Stimulated activated CD8-positive, alpha-beta memory T cell treated with anti-CD3 and anti-CD28 coated beads, Interleukin-15, amount 100 ng/mL, for 1 hour (primary cell): ENCODE measurements around the gene CROCC.

ENCODE experiments used
- DNase-seq: peaks from one replicate; pipeline ENCODE4 v3.0.0-alpha.2; 2020; ENCODE audit warnings: low read depth

The CROCC gene

DNA sequence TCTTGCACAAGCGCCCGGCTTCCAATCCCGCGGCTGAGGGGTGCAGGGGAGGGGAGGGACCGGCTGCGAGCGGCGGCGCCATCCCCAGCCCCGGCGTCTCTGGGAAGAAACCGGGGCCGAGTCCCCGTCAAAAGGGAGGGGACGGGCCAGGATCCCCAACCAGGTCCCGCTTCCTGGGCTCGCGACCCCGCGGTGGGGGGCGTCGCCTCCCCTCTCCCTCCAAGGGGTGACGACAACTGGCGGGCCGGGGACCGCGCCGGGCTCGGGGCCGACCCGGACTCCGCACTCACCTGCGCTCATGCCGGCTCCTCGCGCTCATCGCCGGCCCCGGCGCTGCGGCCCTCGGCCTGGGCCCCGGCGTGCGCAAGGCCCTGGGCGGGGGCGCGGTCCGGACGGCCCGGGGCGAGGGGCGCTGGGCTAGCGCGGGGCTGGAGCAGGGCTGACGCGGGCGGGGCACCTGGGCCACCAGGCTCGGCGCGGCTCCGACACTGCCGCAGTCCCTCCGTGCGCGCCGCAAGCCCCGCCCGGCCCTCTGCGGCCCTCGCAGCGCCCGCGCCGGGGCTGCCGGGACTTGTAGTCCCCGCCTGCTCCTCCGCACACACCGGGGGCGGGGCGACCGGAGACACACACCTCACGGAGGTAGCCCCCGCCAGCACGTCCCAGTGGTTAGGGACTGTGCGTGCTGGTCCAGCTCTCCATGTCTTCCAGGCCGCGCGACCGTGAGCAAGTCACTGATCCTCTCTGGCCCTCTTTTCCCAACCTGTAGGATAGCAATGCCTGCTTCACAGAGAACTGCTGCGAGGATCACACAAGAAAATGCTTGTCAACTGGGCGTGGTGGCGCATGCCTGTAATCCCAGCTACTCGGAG lies 89.9 kb downstream of the CROCC start, which contains the start of gene ATP13A2:
Gene ATP13A2, minus strand, starts transcription at position 490 of the 869 bp plus-strand sequence. Its CDS starts 190 bp downstream, at position 300.
- peak; percentile 59 for DNase-seq

DNA sequence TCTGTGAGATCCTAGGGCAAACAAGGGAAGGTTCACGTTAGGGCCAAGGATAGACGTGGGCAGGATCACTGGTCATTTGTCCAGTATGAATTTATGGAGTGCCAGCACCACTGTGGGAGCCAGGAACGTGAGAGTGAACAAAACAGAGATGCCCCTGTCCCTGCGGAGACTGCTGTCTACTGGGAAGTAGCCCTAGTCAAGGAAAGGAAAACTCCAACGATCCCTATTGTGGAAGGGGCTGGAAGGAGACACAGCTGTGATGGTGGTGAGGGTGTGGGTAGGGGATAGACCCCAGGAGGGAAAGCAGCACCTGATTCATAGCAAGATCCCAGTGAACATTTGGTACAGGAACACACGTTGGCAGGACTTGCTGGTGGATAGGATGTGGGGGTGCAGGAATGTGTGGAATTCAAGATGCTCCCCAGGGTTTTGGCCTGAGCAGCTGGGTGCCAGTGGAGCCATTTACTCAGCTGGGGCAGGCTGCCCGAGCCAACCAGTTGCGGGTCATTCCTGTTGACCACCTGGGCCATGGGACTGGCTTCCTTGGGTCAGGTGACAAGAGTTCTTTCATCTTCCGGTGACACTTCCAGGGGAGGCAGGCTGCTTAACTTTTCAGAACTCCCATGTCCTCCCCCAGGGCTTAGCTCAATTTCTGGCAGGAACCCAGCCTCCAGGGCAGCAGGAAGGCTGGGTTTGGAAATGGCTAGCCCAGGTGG lies 91.2 kb downstream of the CROCC start:
- no peak for DNase-seq

DNA sequence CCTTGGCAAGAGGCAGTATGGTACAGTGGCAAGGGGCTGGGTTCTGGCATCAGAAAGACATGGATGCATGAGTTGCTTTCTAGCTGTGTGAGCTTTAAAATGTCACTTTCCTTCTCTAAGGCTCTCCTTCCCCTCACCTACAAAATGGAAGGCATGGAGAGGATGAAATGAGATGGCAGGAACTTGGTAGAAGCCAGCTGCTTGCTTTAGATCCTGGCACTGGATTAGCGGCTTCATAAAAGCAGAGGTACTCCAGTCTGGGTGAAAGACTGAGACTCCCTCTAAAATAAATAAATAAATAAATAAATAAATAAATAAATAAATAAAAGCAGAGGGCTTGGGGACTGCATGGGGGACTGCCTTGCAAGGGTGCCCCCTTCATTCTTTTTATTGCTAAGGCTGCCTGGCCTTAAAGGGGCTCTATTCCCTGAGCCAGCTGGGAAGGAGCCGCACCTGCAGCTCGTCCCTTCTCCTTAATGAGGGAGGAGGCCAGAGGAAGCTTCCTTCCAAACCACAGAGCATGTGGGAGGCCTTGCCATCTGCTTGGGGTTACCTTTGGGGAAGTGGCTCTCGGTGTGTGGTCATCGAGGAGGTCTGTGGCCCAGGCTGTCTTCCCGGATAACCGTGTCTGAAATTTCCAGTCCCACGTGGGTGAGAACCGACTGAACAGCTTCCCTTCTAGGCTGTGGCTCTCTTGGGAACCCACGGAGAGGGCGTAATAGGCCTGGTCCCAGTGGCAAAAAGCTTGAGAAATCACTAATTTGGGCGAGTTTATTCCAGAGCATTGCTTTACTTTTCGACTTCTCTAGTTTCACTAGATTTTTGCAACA lies 92.0 kb downstream of the CROCC start:
- no peak for DNase-seq

DNA sequence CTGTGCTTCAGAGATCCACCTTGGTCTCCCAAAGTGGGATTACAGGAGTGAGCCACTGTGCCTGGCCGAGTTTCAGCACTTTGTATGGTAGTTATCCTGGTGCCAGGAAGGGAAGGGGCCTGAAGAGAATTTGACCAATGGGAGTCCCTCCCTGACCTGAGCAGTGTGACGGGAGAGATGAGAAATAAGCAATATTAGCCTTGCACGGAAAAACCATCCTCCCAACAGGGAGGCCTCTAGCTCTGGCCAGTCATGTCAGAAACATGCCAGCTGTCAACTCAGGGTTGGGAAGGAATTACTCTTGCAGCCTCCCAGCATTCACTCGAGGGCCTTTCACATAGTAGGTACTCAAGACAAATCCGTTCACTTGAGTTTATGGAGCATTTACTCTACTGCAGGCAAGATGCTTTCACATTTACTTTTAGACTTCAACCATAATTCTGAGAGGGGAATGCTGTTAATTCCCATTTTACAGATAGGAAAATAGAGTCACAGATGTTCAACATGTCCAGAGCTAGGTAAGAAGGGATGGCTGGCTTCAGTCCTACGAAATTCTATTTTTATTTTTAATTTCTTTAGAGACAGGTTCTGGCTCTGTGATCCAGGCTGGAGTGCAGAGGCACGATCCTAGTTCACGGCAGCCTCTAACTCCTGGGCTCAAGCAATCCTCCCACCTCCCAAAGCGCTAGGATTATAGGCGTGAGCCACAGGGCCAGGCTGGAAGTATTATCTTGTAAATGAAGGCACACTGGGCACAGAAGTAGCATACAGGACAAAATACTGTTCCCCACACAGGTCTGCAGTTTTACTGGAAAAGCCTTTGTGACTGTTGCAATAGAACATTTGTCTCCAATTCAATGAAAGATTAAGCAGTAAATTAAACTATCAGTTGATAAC lies 93.2 kb downstream of the CROCC start:
- DNase-seq: no peak

DNA sequence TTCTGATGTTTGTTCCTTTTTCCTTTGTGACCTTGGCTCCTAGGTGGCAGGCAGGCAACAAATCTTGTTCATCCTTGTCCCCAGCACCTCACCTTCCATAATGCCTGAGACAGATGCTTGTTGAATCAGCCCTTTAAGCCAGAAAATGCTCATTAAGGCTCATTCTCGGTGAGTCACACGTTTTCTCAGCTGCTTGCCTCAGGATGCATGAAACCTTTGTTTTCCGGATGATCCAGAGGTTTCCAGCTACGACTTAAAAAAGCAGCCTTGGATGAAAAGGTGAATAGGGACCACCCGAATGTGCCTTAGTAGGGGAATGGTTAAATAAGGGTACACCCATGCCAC lies 94.6 kb downstream of the CROCC start:
- no peak for DNase-seq

DNA sequence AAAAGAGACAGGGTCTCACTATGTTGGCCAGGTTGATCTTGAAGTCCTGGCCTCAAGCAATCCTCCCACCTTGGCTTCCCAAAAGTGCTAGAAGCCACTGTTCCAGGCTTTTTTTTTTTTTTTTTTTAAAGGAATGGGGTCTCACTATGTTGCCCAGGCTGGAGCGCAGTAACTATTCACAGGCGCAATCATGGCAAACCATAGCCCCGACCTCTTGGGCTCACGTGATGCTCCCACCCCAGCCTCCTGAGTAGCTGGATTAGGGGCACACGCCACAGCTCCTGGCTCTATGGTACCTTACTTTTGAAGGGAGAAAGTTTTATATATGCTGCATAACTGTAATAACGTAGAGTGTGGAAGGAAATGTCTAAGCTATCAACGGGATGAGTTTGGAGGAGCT lies 95.7 kb downstream of the CROCC start:
- no peak for DNase-seq

DNA sequence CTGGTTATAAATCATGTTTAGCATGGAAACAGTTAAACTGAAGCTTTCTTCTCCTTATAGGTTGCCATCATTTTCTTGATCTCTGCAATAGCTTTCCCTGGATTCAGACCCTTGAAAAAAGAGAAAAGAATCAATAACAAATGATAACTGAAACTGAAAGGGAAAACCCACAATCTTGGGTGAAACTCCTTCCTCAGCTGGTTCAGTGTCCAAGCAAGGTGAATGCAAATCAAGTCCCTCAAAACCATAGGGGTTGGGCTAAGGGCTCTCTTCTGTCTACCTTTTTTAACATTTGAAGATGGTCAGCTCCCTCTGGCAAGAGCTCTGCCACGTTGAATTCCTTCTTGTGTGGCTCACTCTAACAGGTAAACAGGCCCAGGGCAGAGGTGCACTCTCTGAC lies 97.1 kb downstream of the CROCC start:
- DNase-seq: no peak

DNA sequence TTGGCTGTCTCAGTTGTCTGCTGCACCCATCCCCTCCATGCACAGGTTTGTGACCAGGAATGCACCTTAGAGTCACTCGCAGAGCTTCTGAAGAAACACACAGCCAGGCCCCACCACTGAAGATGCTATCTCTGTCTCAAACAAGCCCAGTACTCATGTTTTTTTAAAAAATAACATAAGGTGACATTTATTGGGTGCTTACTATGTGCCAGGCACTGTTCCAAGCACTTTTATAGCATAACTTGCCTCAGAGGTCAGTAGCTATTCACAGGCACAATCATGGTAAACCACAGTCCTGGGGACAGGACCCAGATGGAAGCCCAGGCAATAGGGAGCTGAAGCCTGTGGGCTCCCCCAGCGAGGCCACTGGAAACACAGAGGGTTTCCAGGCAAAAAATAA lies 98.8 kb downstream of the CROCC start:
- DNase-seq: no peak

DNA sequence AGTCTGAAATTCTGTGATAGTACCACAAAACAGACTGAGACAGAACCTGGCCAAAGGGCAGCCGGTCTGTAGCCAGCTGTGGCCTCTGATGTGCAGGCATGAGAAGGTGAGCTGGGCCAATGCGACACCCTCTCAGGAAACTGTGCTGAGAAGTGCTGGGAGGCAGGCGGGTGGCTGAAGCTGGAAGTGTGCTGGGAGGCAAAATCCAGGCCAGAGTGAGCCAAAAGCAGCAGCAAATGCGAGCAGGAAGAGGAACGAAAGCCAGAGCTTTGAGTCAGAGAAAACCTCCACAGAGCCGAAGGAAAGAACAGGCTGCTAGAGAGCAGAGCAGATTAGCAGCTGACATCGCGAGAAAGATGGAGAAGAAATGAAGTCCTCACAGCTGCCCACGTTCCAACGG lies 100.2 kb downstream of the CROCC start:
- no peak for DNase-seq
